PFSK-1 (cell line): Measurements from ENCODE around the gene PPP4R4.

Source experiments
- FOXP2 ChIP-seq: optimal IDR thresholded peaks from 2 replicates; pipeline ENCODE3; 2011; ENCODE audit warnings: borderline replicate concordance, control low read depth, inconsistent platforms; ENCODE audit not compliant: insufficient read depth; ENCODE audit errors: extremely low read length, extremely low read depth
- POLR2AphosphoS5 ChIP-seq: IDR thresholded peaks from 2 replicates; pipeline ENCODE4 v1.6.1; 2012; ENCODE audit warnings: low read depth, mild to moderate bottlenecking, control low read depth, low read length, moderate library complexity
- REST ChIP-seq, 2 experiments: IDR thresholded peaks; 2 replicates each; pipeline versions ENCODE4 v1.6.1 to v1.8.0; 2011 to 2012; ENCODE audit warnings: low read depth in 2 of 2, low read length in 2 of 2, control low read depth in 1 of 2, inconsistent platforms in 1 of 2, mild to moderate bottlenecking in 1 of 2, moderate library complexity in 1 of 2; ENCODE audit not compliant: insufficient read depth in 1 of 2
- SIN3A ChIP-seq: IDR thresholded peaks from 2 replicates; pipeline ENCODE4 v1.6.1; 2012; ENCODE audit warnings: mild to moderate bottlenecking, low read length, moderate library complexity, borderline replicate concordance; ENCODE audit not compliant: insufficient read depth
- TAF1 ChIP-seq: IDR thresholded peaks from 2 replicates; pipeline ENCODE4 v1.6.1; 2012; ENCODE audit warnings: low read length, control low read depth, borderline replicate concordance; ENCODE audit not compliant: insufficient read depth

PPP4R4 gene

GRCh38 chr14:94288610-94289465, 114.7 kb downstream of the PPP4R4 start:
- TF ChIP-seq POLR2AphosphoS5 (no peak), SIN3A (no peak), FOXP2 (no peak), REST (IDR thresholded peaks at IDR 0.05; ENCODE audit: insufficient read depth in 1 of 2, low read depth in 2 of 2, low read length in 2 of 2) (no peak), TAF1 (no peak)

- TF ChIP-seq FOXP2 = no peak
- no peak for TF ChIP-seq TAF1
- no peak for TF ChIP-seq POLR2AphosphoS5
These were observed 116.1 kb downstream of the PPP4R4 start for GRCh38 chr14:94290197-94290596.

GRCh38 chr14:94291159-94291905, 117.2 kb downstream of the PPP4R4 start:
- TF ChIP-seq REST (IDR thresholded peaks at IDR 0.05; ENCODE audit: insufficient read depth in 1 of 2, low read depth in 2 of 2, low read length in 2 of 2) = no peak
- no peak for TF ChIP-seq TAF1
- TF ChIP-seq FOXP2 = no peak
- TF ChIP-seq SIN3A = no peak
- TF ChIP-seq POLR2AphosphoS5 = no peak

- no peak for TF ChIP-seq FOXP2
- no peak for TF ChIP-seq REST (IDR thresholded peaks at IDR 0.05; ENCODE audit: insufficient read depth in 1 of 2, low read depth in 2 of 2, low read length in 2 of 2)
- TF ChIP-seq TAF1 = no peak
These were observed 117.9 kb downstream of the PPP4R4 start for GRCh38 chr14:94291906-94292525.

- TF ChIP-seq FOXP2 (no peak), POLR2AphosphoS5 (no peak)
These were observed 118.4 kb downstream of the PPP4R4 start for GRCh38 chr14:94292526-94292871.
